HG02798 (cell line): ENCODE results near the gene NR3C1.

Source experiments
- ATAC-seq: cut with Tn5 transposase; IDR thresholded peaks from one replicate; pipeline ENCODE4 v1.9.1; 2021; ENCODE audit warnings: mild to moderate bottlenecking; ENCODE audit not compliant: unreplicated experiment, poor library complexity

NR3C1 gene

GRCh38 chr5:143403593-143404415 is at the start of gene NR3C1:
Gene NR3C1, minus strand, starts transcription at chr5:143403686. Its CDS starts 2,847 bp downstream, at chr5:143400839.
- peak; percentile 73 for ATAC-seq

GRCh38 chr5:143449772-143450171 is 46.3 kb upstream of the NR3C1 start:
- ATAC-seq: no peak

GRCh38 chr5:143448518-143448917 is 45.0 kb upstream of the NR3C1 start:
- no peak for ATAC-seq

- no peak for ATAC-seq
These were observed 44.5 kb upstream of the NR3C1 start for GRCh38 chr5:143447983-143448382.

GRCh38 chr5:143446535-143447226 is 43.2 kb upstream of the NR3C1 start:
- no peak for ATAC-seq

- ATAC-seq: no peak
These were observed 42.3 kb upstream of the NR3C1 start for GRCh38 chr5:143445776-143446175.

GRCh38 chr5:143443330-143443729 is 39.8 kb upstream of the NR3C1 start:
- ATAC-seq: no peak

GRCh38 chr5:143442385-143442784 is 38.9 kb upstream of the NR3C1 start:
- ATAC-seq: no peak

GRCh38 chr5:143440448-143441115 is 37.1 kb upstream of the NR3C1 start:
- no peak for ATAC-seq

GRCh38 chr5:143437666-143438273 is 34.3 kb upstream of the NR3C1 start:
- ATAC-seq: no peak

- no peak for ATAC-seq
These were observed 33.4 kb upstream of the NR3C1 start for GRCh38 chr5:143436871-143437270.

- ATAC-seq: peak; percentile 82
These were observed 31.7 kb upstream of the NR3C1 start for GRCh38 chr5:143435210-143435657.

GRCh38 chr5:143434261-143435209 is 31.0 kb upstream of the NR3C1 start:
- no peak for ATAC-seq

GRCh38 chr5:143433670-143434069 is 30.2 kb upstream of the NR3C1 start:
- no peak for ATAC-seq

- ATAC-seq: no peak
These were observed 29.3 kb upstream of the NR3C1 start for GRCh38 chr5:143432658-143433239.

- no peak for ATAC-seq
These were observed 28.3 kb upstream of the NR3C1 start for GRCh38 chr5:143431789-143432188.

GRCh38 chr5:143428738-143429420 is 25.4 kb upstream of the NR3C1 start:
- no peak for ATAC-seq

- ATAC-seq: no peak
These were observed 24.7 kb upstream of the NR3C1 start for GRCh38 chr5:143428155-143428554.
